Endodermal cell (in vitro differentiated cells): ENCODE results near the gene RBM47. TPM values are rescaled to one million over a fixed set of nuclear protein-coding genes. Genes with fewer than 3 reads are reported as not detected.

Experiments used
- DNase-seq: peaks from one replicate; pipeline ENCODE4 v3.0.0-alpha.2; 2017
- H3K27ac ChIP-seq: 2 replicates; pipeline ENCODE4 v1.5.1; 2013; ENCODE audit warnings: mild to moderate bottlenecking, low read depth, low read length, moderate library complexity
- H3K27me3 ChIP-seq: 2 replicates; pipeline ENCODE4 v1.6.1; 2013; ENCODE audit warnings: mild to moderate bottlenecking, low read length, moderate library complexity; ENCODE audit not compliant: insufficient read depth, control insufficient read depth, poor library complexity, severe bottlenecking
- H3K36me3 ChIP-seq: 2 replicates; pipeline ENCODE4 v1.7.0; 2013; ENCODE audit warnings: mild to moderate bottlenecking, low read length, moderate library complexity; ENCODE audit not compliant: control insufficient read depth, insufficient read depth
- H3K4me1 ChIP-seq: one replicate; pipeline ENCODE4 v1.7.0; 2013; ENCODE audit warnings: low read length; ENCODE audit not compliant: control insufficient read depth, insufficient read depth
- H3K4me3 ChIP-seq: 2 replicates; pipeline ENCODE4 v1.5.1; 2013; ENCODE audit warnings: mild to moderate bottlenecking, low read length, moderate library complexity
- H3K9ac ChIP-seq: 2 replicates; pipeline ENCODE4 v1.6.1; 2013; ENCODE audit warnings: mild to moderate bottlenecking, low read length, moderate library complexity; ENCODE audit not compliant: poor library complexity, severe bottlenecking; ENCODE audit errors: extremely low read depth
- H3K9me3 ChIP-seq: 2 replicates; pipeline ENCODE4 v1.6.1; 2013; ENCODE audit warnings: mild to moderate bottlenecking, low read length, moderate library complexity; ENCODE audit not compliant: control insufficient read depth
- H3K27ac Mint-ChIP-seq: 2 replicates; pipeline ENCODE4 v1.8.0; 2020; ENCODE audit warnings: mixed read lengths
- H3K27me3 Mint-ChIP-seq: 2 replicates; pipeline ENCODE4 v1.8.0; 2021; ENCODE audit warnings: mild to moderate bottlenecking, mixed read lengths; ENCODE audit not compliant: insufficient read depth
- H3K36me3 Mint-ChIP-seq: 2 replicates; pipeline ENCODE4 v1.8.0; 2020; ENCODE audit warnings: low read depth, mixed read lengths
- H3K4me1 Mint-ChIP-seq: 2 replicates; pipeline ENCODE4 v1.8.0; 2020; ENCODE audit warnings: mixed read lengths
- H3K4me3 Mint-ChIP-seq: 2 replicates; pipeline ENCODE4 v1.8.0; 2020; ENCODE audit warnings: mild to moderate bottlenecking, moderate library complexity, mixed read lengths
- H3K9me3 Mint-ChIP-seq: 2 replicates; pipeline ENCODE4 v1.8.0; 2020; ENCODE audit warnings: mild to moderate bottlenecking, mixed read lengths
- WGBS, 2 experiments: methylation state at CpG; one replicate each; pipeline versions ENCODE4 v1.1.5 to v1.1.7; 2013; ENCODE audit warnings: missing lambda C conversion rate in 2 of 2, mixed read lengths in 1 of 2; ENCODE audit not compliant: insufficient coverage in 1 of 2, insufficient read length in 1 of 2; 5-methylcytosine and 5-hydroxymethylcytosine counted together
- total RNA-seq, 2 donors: library from RNA; stranded (reverse); fragmentation: NEBNext Ultra II Directional in 1 of 2; extraction: Animal tissue kit (Norgen Biotek cat#: 25700) in 1 of 2; gene quantifications; 2 replicates in 1 of 2; 3 replicates in 1 of 2; pipeline ENCODE4 v1.2.1, GENCODE V29; 2021
- TF ChIP-seq, protein P1 (sequence below): fragments of 200-600 bp; sonication (generic); conservative IDR thresholded peaks from 2 replicates; pipeline ENCODE4 v1.5.0; 2021; ENCODE audit warnings: antibody characterized with exemption, mild to moderate bottlenecking

RBM47 gene
- total RNA-seq, 2 donors from 2014 or later: 71.7 to 90.6 TPM

- WGBS, 2 experiments: 93% methylated on average over 9 of the region's 9 CpGs
- Mint-ChIP-seq H3K4me1 (peaks cover 21% of the 10 kb centered on the region), H3K9me3 (no peaks in the 10 kb centered on the region), H3K27ac (no peak overlapping the region), H3K36me3 (peaks cover 18% of the 10 kb centered on the region), H3K4me3 (no peak overlapping the region), H3K27me3 (no peaks in the 10 kb centered on the region)
- Histone ChIP-seq H3K27ac (no peak overlapping the region), H3K9me3 (no peaks in the 10 kb centered on the region), H3K36me3 (peaks cover 5% of the 10 kb centered on the region), H3K4me3 (no peak overlapping the region), H3K4me1 (peaks cover 4% of the 10 kb centered on the region), H3K27me3 (no peaks in the 10 kb centered on the region), H3K9ac (no peak overlapping the region)
- TF ChIP-seq, protein P1, sequence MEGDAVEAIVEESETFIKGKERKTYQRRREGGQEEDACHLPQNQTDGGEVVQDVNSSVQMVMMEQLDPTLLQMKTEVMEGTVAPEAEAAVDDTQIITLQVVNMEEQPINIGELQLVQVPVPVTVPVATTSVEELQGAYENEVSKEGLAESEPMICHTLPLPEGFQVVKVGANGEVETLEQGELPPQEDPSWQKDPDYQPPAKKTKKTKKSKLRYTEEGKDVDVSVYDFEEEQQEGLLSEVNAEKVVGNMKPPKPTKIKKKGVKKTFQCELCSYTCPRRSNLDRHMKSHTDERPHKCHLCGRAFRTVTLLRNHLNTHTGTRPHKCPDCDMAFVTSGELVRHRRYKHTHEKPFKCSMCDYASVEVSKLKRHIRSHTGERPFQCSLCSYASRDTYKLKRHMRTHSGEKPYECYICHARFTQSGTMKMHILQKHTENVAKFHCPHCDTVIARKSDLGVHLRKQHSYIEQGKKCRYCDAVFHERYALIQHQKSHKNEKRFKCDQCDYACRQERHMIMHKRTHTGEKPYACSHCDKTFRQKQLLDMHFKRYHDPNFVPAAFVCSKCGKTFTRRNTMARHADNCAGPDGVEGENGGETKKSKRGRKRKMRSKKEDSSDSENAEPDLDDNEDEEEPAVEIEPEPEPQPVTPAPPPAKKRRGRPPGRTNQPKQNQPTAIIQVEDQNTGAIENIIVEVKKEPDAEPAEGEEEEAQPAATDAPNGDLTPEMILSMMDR: no peak
- DNase-seq: no peak
These were observed 118.5 kb downstream of the RBM47 start for GRCh38 chr4:40511036-40511614.

DNA sequence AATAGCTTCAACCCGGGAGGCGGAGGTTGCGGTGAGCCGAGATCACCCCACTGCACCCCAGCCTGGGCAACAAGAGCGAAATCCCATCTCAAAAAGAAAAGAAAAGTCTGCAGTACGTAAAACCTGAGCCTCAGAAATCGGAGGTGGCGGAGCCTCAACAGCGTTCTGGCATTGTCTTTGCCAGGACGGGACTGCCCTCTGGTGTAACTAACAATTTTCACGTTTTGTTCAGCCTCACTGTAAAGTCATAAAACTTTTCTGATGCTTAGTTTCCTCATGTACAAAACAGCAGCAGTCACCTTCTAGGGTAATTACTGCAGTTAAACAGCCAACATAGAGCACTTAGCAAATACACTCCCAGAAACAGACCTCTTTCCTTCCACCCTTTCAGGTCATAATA is 121.7 kb downstream of the RBM47 start:
- DNase-seq: no peak
- WGBS, 2 experiments: 93 to 98% methylated on average over 9 to 11 of the region's 11 CpGs
- H3K4me1 Mint-ChIP-seq: no peaks in the 10 kb centered on the region
- TF ChIP-seq, protein P1: peak; percentile 21
- H3K4me1 ChIP-seq: no peaks in the 10 kb centered on the region
- no peak overlapping the region for H3K4me3 Mint-ChIP-seq
- peaks cover 30% of the 10 kb centered on the region for H3K36me3 Mint-ChIP-seq
- H3K27ac ChIP-seq: no peak overlapping the region
- no peaks in the 10 kb centered on the region for H3K27me3 ChIP-seq
- no peaks in the 10 kb centered on the region for H3K27me3 Mint-ChIP-seq
- no peak overlapping the region for H3K4me3 ChIP-seq
- no peak overlapping the region for H3K27ac Mint-ChIP-seq
- peaks cover 7% of the 10 kb centered on the region for H3K36me3 ChIP-seq
- H3K9ac ChIP-seq: no peak overlapping the region
- H3K9me3 ChIP-seq: no peaks in the 10 kb centered on the region
- no peaks in the 10 kb centered on the region for H3K9me3 Mint-ChIP-seq

DNA sequence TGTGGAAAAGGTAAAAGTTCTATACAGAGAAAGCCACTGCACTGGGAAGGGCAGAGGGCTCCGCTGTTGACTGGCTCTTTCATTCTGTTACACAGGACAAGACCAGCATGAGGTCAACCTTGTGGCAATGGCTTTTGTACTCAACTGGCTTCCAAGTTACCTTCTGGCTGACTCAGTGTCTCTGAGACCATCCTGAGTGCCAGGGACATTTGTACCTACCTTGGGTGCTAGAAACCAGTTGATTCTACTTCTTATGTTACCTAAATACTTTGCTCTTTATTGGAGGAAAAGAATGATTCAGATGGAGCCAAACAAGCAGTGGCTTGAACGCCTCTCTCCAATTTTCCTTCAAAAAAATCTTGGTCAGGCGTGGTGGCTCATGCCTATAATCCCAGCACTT is 123.2 kb downstream of the RBM47 start:
- 94 to 100% methylated on average over 3 of the region's 3 CpGs for WGBS, 2 experiments
- Mint-ChIP-seq H3K4me3 (no peak overlapping the region), H3K27ac (no peak overlapping the region)

More for the DNA sequence above, 123.2 kb downstream of the RBM47 start:
- Mint-ChIP-seq H3K9me3 (no peaks in the 10 kb centered on the region), H3K27me3 (no peaks in the 10 kb centered on the region), H3K4me1 (no peaks in the 10 kb centered on the region), H3K36me3 (peaks cover 38% of the 10 kb centered on the region)
- no peak for DNase-seq
- no peak overlapping the region for H3K9ac ChIP-seq
- no peaks in the 10 kb centered on the region for H3K27me3 ChIP-seq
- H3K36me3 ChIP-seq: peaks cover 9% of the 10 kb centered on the region
- no peaks in the 10 kb centered on the region for H3K9me3 ChIP-seq
- no peak overlapping the region for H3K4me3 ChIP-seq
- TF ChIP-seq, protein P1: no peak
- H3K27ac ChIP-seq: no peak overlapping the region
- H3K4me1 ChIP-seq: no peaks in the 10 kb centered on the region
